ENCODE measurements around the gene PCSK2. TPM values are rescaled to one million over a fixed set of nuclear protein-coding genes. Genes with fewer than 3 reads are reported as not detected.
A peak's percentile ranks its signal among the peaks of the same experiment; 100 is the strongest.

PCSK2 gene
- total RNA-seq, 1 donor from 2014 or later = 28.7 TPM

DNA sequence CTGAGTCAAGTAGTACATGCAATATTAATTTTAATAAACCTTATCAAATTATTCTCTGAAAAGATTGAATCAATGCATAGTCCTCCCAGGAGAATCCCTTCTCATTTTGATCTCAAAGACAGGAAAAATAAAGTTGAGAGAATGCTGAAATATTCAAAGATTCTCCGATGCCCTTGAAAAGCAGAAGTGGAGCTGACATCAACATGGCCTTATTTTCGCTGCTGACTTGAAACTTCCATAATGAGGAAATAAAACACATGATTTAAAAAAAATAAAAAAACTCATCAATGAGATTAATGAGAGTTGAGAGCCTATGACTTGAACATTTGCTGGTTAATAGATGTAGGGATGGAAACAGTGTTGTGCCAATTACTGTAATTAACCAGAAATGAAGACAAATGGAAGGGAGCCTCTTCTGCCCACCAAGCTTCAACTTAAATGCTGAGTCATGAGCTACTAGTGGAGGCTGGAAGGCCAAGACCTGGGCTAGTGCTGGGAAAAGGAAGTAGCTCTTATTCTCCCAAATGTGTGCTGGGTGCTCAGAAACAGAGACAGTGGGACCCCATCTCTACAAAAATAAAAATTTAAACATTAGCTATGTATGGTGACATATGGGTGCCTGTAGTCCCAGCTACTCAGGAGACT, 164.4 kb downstream of the PCSK2 start:
- H3K27ac Mint-ChIP-seq (ENCODE audit: unreplicated experiment) = no peak overlapping the region

DNA sequence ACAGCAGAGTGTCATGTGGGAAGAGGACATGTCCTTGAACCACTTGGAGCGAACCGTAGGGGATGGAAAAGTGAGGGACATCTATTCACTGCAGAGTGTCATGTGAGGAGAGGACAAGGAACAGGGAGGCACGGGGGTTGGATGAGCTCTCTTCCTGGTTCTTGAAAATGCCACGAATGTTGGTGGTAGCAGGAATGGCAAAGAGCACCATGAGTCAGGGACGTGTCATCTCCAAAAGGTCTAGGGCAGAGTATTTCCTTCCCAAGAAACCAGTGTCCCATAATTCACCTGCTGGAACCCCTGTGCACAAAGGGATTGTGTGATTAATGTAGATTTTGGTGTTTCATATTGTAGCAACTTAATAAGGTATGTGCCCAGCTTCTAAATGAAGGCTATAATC, 167.6 kb downstream of the PCSK2 start:
- Mint-ChIP-seq H3K4me3 (ENCODE audit: unreplicated experiment) (no peak overlapping the region), H3K36me3 (ENCODE audit: unreplicated experiment) (no peaks in the 10 kb centered on the region), H3K27ac (ENCODE audit: unreplicated experiment) (peak overlapping the region; percentile 6), H3K9me3 (ENCODE audit: unreplicated experiment) (peaks cover 2% of the 10 kb centered on the region), H3K4me1 (ENCODE audit: low read depth, unreplicated experiment) (no peaks in the 10 kb centered on the region), H3K27me3 (ENCODE audit: unreplicated experiment) (no peaks in the 10 kb centered on the region)
- TF ChIP-seq, protein P1, sequence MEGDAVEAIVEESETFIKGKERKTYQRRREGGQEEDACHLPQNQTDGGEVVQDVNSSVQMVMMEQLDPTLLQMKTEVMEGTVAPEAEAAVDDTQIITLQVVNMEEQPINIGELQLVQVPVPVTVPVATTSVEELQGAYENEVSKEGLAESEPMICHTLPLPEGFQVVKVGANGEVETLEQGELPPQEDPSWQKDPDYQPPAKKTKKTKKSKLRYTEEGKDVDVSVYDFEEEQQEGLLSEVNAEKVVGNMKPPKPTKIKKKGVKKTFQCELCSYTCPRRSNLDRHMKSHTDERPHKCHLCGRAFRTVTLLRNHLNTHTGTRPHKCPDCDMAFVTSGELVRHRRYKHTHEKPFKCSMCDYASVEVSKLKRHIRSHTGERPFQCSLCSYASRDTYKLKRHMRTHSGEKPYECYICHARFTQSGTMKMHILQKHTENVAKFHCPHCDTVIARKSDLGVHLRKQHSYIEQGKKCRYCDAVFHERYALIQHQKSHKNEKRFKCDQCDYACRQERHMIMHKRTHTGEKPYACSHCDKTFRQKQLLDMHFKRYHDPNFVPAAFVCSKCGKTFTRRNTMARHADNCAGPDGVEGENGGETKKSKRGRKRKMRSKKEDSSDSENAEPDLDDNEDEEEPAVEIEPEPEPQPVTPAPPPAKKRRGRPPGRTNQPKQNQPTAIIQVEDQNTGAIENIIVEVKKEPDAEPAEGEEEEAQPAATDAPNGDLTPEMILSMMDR (IDR thresholded peaks at IDR 0.05; ENCODE audit: partially characterized antibody, unreplicated experiment) = no peak
- no peak for DNase-seq

More for the DNA sequence above, 164.4 kb downstream of the PCSK2 start:
- TF ChIP-seq, protein P1 (IDR thresholded peaks at IDR 0.05; ENCODE audit: partially characterized antibody, unreplicated experiment) = no peak
- Mint-ChIP-seq H3K9me3 (ENCODE audit: unreplicated experiment) (peaks cover 2% of the 10 kb centered on the region), H3K4me3 (ENCODE audit: unreplicated experiment) (no peak overlapping the region), H3K36me3 (ENCODE audit: unreplicated experiment) (no peaks in the 10 kb centered on the region), H3K4me1 (ENCODE audit: low read depth, unreplicated experiment) (no peaks in the 10 kb centered on the region), H3K27me3 (ENCODE audit: unreplicated experiment) (no peaks in the 10 kb centered on the region)
- no peak for DNase-seq

DNA sequence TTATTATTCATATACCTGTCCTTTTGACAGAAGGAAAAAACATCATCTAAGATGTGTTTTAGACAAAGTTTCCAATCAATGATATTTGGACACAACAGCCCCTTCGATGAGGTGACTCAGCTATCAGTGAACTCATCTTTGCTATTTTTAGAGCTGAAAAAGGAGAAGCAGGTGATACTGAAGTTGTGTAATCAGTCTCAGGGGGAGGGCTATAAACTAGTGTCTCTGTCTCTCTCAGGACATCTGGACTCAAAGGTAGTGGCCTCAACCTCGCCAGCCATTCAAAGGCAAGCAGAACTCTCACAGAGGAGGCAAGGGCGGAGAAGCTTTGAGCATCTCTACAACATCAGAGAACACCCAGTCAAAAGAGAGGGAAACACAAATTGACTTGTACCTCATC, 168.9 kb downstream of the PCSK2 start:
- H3K9me3 Mint-ChIP-seq (ENCODE audit: unreplicated experiment) = peaks cover 2% of the 10 kb centered on the region
- H3K27me3 Mint-ChIP-seq (ENCODE audit: unreplicated experiment) = peaks cover 2% of the 10 kb centered on the region
- DNase-seq = no peak
- no peaks in the 10 kb centered on the region for H3K36me3 Mint-ChIP-seq (ENCODE audit: unreplicated experiment)
- TF ChIP-seq, protein P1 (IDR thresholded peaks at IDR 0.05; ENCODE audit: partially characterized antibody, unreplicated experiment) = no peak
- H3K4me3 Mint-ChIP-seq (ENCODE audit: unreplicated experiment) = no peak overlapping the region
- no peaks in the 10 kb centered on the region for H3K4me1 Mint-ChIP-seq (ENCODE audit: low read depth, unreplicated experiment)
- H3K27ac Mint-ChIP-seq (ENCODE audit: unreplicated experiment) = no peak overlapping the region

DNA sequence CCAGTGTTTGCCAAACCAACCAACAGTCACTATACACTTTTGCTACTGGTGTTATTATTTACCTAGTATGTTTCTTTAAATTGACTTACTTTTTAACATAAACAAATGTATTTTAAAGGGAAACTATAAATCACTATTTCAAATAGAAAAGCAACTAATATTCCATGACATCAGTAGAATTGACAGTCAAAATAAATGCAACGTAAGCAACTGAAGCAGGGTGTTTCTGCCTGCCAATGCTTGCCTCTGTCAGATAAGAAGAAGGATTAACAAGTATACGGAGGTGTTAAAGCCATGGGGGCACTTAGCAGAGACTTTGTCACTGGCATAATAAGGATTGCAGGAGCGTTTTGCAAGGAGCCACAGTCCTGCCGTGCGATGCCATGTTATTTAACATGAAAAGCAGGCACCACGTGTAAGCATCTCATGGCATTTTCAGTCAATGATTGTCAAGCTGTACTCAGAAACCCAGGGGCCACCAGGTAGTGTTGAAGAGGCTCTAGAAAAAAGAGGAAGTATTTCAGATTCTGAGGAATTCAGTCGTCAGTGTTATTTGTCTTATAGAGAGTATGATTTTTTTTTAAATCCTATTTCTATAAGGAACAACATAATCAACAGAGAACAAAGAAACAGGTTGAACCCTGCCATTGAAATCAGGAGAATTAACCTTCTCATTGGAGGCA, 172.6 kb downstream of the PCSK2 start:
- H3K4me3 Mint-ChIP-seq (ENCODE audit: unreplicated experiment) = no peak overlapping the region
- H3K27me3 Mint-ChIP-seq (ENCODE audit: unreplicated experiment) = peaks cover 2% of the 10 kb centered on the region
- no peak overlapping the region for H3K27ac Mint-ChIP-seq (ENCODE audit: unreplicated experiment)
- no peaks in the 10 kb centered on the region for H3K9me3 Mint-ChIP-seq (ENCODE audit: unreplicated experiment)
- TF ChIP-seq, protein P1 (IDR thresholded peaks at IDR 0.05; ENCODE audit: partially characterized antibody, unreplicated experiment) = no peak
- no peaks in the 10 kb centered on the region for H3K4me1 Mint-ChIP-seq (ENCODE audit: low read depth, unreplicated experiment)
- no peak for DNase-seq
- H3K36me3 Mint-ChIP-seq (ENCODE audit: unreplicated experiment) = no peaks in the 10 kb centered on the region

DNA sequence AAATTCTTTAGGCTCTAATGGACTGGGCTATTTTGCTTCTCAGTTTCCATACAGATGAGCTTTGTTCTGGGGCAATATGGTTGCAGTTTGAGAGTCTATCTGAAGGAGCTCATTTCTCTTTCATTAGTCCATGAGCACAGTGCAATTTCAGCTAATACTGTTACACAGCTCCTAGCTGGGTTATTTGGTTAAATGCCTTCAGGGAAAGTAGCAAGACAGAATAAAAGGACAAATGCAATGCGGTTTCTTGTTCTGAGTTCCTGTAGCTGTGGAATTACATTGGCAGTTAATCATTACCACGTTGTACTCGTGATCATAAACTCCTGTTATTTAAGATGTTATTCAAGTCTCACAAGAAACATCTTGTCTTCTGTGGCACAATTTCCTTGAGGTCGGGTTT, 176.6 kb downstream of the PCSK2 start:
- no peak overlapping the region for H3K27ac Mint-ChIP-seq (ENCODE audit: unreplicated experiment)
- H3K36me3 Mint-ChIP-seq (ENCODE audit: unreplicated experiment) = no peaks in the 10 kb centered on the region
- H3K9me3 Mint-ChIP-seq (ENCODE audit: unreplicated experiment) = no peaks in the 10 kb centered on the region
- TF ChIP-seq, protein P1 (IDR thresholded peaks at IDR 0.05; ENCODE audit: partially characterized antibody, unreplicated experiment) = no peak
- H3K27me3 Mint-ChIP-seq (ENCODE audit: unreplicated experiment) = peaks cover 4% of the 10 kb centered on the region
- no peaks in the 10 kb centered on the region for H3K4me1 Mint-ChIP-seq (ENCODE audit: low read depth, unreplicated experiment)
- no peak for DNase-seq
- H3K4me3 Mint-ChIP-seq (ENCODE audit: unreplicated experiment) = no peak overlapping the region

Measured in glutamatergic neuron (in vitro differentiated cells).